Tibial nerve (tissue), 4 donors: ENCODE data around the gene CFAP65. TPM values are rescaled to one million over a fixed set of nuclear protein-coding genes. Genes with fewer than 3 reads are reported as not detected.

ENCODE experiments used
- DNase-seq, 2 donors: peaks; one replicate each; pipeline ENCODE4 v3.0.0-alpha.2; 2019; ENCODE audit warnings: low spot score in 2 of 2
- H3K27ac ChIP-seq, 4 donors: fragments of 200-600 bp; sonication (generic) in 3 of 4; one replicate each; pipeline ENCODE4 v1.5.1; 2017 to 2019; ENCODE audit warnings: mild to moderate bottlenecking in 1 of 4
- H3K27me3 ChIP-seq, 2 donors: fragments of 200-600 bp; sonication (generic) in 1 of 2; one replicate each; pipeline versions ENCODE4 v1.5.1 to v1.6.0; 2017 to 2019
- H3K36me3 ChIP-seq, 3 donors: fragments of 200-600 bp; sonication (generic); one replicate each; pipeline ENCODE4 v1.5.1; 2018 to 2019
- H3K4me1 ChIP-seq, 4 donors: fragments of 200-600 bp; sonication (generic) in 3 of 4; one replicate each; pipeline ENCODE4 v1.5.1; 2017 to 2019
- H3K4me3 ChIP-seq, 4 donors: fragments of 200-600 bp; sonication (generic) in 3 of 4; one replicate each; pipeline ENCODE4 v1.5.1; 2017 to 2019; ENCODE audit warnings: mild to moderate bottlenecking in 1 of 4, moderate library complexity in 1 of 4
- H3K9me3 ChIP-seq, 4 donors: fragments of 200-600 bp; sonication (generic) in 3 of 4; one replicate each; pipeline ENCODE4 v1.5.1; 2017 to 2019
- CTCF ChIP-seq, 5 experiments: fragments of 200-600 bp in 3 of 5; fragments of 450-650 bp in 2 of 5; sonication (generic) in 3 of 5; IDR thresholded peaks; one replicate each; pipeline ENCODE4 v1.5.1; 2016 to 2019; ENCODE audit warnings: antibody characterized with exemption in 5 of 5, mild to moderate bottlenecking in 3 of 5, moderate library complexity in 2 of 5
- EP300 ChIP-seq, 2 donors: sonication (generic); formaldehyde crosslinking; IDR thresholded peaks; one replicate each; pipeline ENCODE4 v1.6.1; 2017; ENCODE audit warnings: antibody characterized with exemption in 2 of 2, mild to moderate bottlenecking in 1 of 2
- POLR2A ChIP-seq, 2 donors: fragments of 450-650 bp; IDR thresholded peaks; one replicate each; pipeline ENCODE4 v1.6.1; 2017; ENCODE audit warnings: antibody characterized with exemption in 2 of 2, mild to moderate bottlenecking in 2 of 2, moderate library complexity in 2 of 2
- WGBS, 2 donors: methylation state at CpG; one replicate each; pipeline ENCODE4 v1.1.5; 2018; 5-methylcytosine and 5-hydroxymethylcytosine counted together
- total RNA-seq, 4 donors: library from RNA; depleted of rRNA; stranded (reverse); fragments of >200 nt; gene quantifications; one replicate each; pipeline ENCODE4 v1.1.0, GENCODE V29; 2016

Gene CFAP65
- total RNA-seq, 4 donors from 2014 or later, result not detected

- 0 to 2% methylated on average over 44 to 45 of the region's 50 CpGs for WGBS, 2 donors
- H3K27me3 ChIP-seq, result peaks cover 8 to 97% of the 10 kb centered on the region in 2 donors
These were observed 56.9 kb downstream of the CFAP65 start for GRCh38 chr2:218984239-218985020.

GRCh38 chr2:218983934-218984238 is 57.4 kb downstream of the CFAP65 start:
- peaks cover 7 to 97% of the 10 kb centered on the region in 2 donors for H3K27me3 ChIP-seq
- 15 to 20% methylated on average over 6 to 9 of the region's 10 CpGs for WGBS, 2 donors
- no peak for TF ChIP-seq CTCF (IDR thresholded peaks at IDR 0.05)
- no peak for TF ChIP-seq POLR2A (IDR thresholded peaks at IDR 0.05)
- TF ChIP-seq EP300 (IDR thresholded peaks at IDR 0.05), result no peak
- H3K36me3 ChIP-seq, result no peaks in the 10 kb centered on the region
- no peak overlapping the region for H3K27ac ChIP-seq
- H3K4me1 ChIP-seq, result peaks cover 0 to 60% (median 37%) of the 10 kb centered on the region in 4 donors
- no peaks in the 10 kb centered on the region for H3K9me3 ChIP-seq
- H3K4me3 ChIP-seq, result no peak overlapping the region
- no peak for DNase-seq

More at GRCh38 chr2:218984239-218985020, 56.9 kb downstream of the CFAP65 start:
- H3K4me3 ChIP-seq, result peak overlapping the region in 2 of 4 donors; percentile 17 to 20
- no peaks in the 10 kb centered on the region for H3K36me3 ChIP-seq
- no peak for DNase-seq
- TF ChIP-seq POLR2A (IDR thresholded peaks at IDR 0.05) (no peak), CTCF (IDR thresholded peaks at IDR 0.05) (no peak), EP300 (IDR thresholded peaks at IDR 0.05) (no peak)
- H3K4me1 ChIP-seq, result peaks cover 0 to 60% (median 37%) of the 10 kb centered on the region in 4 donors
- no peaks in the 10 kb centered on the region for H3K9me3 ChIP-seq
- H3K27ac ChIP-seq, result no peak overlapping the region

- no peak overlapping the region for H3K27ac ChIP-seq
- peaks cover 6 to 97% of the 10 kb centered on the region in 2 donors for H3K27me3 ChIP-seq
- peaks cover 0 to 60% (median 37%) of the 10 kb centered on the region in 4 donors for H3K4me1 ChIP-seq
- H3K9me3 ChIP-seq, result no peaks in the 10 kb centered on the region
- DNase-seq, result no peak
- no peak for TF ChIP-seq EP300 (IDR thresholded peaks at IDR 0.05)
- no peak for TF ChIP-seq POLR2A (IDR thresholded peaks at IDR 0.05)
- WGBS, 2 donors, result 20 to 29% methylated on average over 23 of the region's 23 CpGs
- H3K4me3 ChIP-seq, result no peak overlapping the region
- H3K36me3 ChIP-seq, result no peaks in the 10 kb centered on the region
These were observed 57.9 kb downstream of the CFAP65 start for GRCh38 chr2:218983263-218983933.

GRCh38 chr2:218982586-218983262 is 58.6 kb downstream of the CFAP65 start:
- Histone ChIP-seq H3K36me3 (no peaks in the 10 kb centered on the region), H3K4me3 (no peak overlapping the region), H3K9me3 (no peaks in the 10 kb centered on the region), H3K4me1 (peaks cover 0 to 60% (median 37%) of the 10 kb centered on the region in 4 donors), H3K27ac (no peak overlapping the region), H3K27me3 (peaks cover 6 to 97% of the 10 kb centered on the region in 2 donors)
- WGBS, 2 donors, result 14% methylated on average over 18 to 23 of the region's 28 CpGs
- TF ChIP-seq CTCF (IDR thresholded peaks at IDR 0.05) (no peak), EP300 (IDR thresholded peaks at IDR 0.05) (no peak), POLR2A (IDR thresholded peaks at IDR 0.05) (no peak)
- no peak for DNase-seq

- 1% methylated on average over 18 to 56 of the region's 69 CpGs for WGBS, 2 donors
- H3K4me3 ChIP-seq, result peak overlapping the region; percentile 3 to 44 (median 19)
- peaks cover 6 to 97% of the 10 kb centered on the region in 2 donors for H3K27me3 ChIP-seq
- no peak overlapping the region for H3K27ac ChIP-seq
- no peak for DNase-seq
- TF ChIP-seq EP300 (IDR thresholded peaks at IDR 0.05) (no peak), CTCF (IDR thresholded peaks at IDR 0.05) (no peak), POLR2A (IDR thresholded peaks at IDR 0.05) (no peak)
- H3K9me3 ChIP-seq, result no peaks in the 10 kb centered on the region
- H3K36me3 ChIP-seq, result no peaks in the 10 kb centered on the region
- peaks cover 0 to 60% (median 37%) of the 10 kb centered on the region in 4 donors for H3K4me1 ChIP-seq
These were observed 59.3 kb downstream of the CFAP65 start for GRCh38 chr2:218981881-218982585.
